Hypothalamus (tissue), 51 donors: ENCODE results near the gene EPN2.
"Not testable (repeated sequence)": the region's sequence is repeated elsewhere in the genome, so short reads cannot be mapped to it uniquely, and the experiment has no call there.

Experiments used
- DNase-seq, 51 donors: peaks; one replicate each; lab custom pipeline; 2025; lab: John Stamatoyannopoulos, UW

Gene EPN2

DNA sequence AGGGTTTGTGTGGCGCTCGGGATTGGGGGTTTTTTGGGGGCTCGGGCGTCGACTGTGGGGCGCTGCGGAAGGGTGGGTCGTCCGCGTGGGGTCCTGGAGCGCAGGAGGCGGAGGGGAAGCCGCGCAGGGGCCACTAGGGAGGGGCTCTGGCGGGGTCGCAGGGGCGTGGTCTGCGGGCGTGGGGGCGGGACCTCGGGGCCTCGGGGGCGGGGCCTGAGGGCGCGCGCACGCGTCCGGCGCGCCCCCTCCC, at the start of gene EPN2:
Gene EPN2, plus strand, starts transcription at position 228 of the 250 bp plus-strand sequence. CDS start 45,754 bp downstream, outside the sequence.
- DNase-seq = not testable (repeated sequence)

DNA sequence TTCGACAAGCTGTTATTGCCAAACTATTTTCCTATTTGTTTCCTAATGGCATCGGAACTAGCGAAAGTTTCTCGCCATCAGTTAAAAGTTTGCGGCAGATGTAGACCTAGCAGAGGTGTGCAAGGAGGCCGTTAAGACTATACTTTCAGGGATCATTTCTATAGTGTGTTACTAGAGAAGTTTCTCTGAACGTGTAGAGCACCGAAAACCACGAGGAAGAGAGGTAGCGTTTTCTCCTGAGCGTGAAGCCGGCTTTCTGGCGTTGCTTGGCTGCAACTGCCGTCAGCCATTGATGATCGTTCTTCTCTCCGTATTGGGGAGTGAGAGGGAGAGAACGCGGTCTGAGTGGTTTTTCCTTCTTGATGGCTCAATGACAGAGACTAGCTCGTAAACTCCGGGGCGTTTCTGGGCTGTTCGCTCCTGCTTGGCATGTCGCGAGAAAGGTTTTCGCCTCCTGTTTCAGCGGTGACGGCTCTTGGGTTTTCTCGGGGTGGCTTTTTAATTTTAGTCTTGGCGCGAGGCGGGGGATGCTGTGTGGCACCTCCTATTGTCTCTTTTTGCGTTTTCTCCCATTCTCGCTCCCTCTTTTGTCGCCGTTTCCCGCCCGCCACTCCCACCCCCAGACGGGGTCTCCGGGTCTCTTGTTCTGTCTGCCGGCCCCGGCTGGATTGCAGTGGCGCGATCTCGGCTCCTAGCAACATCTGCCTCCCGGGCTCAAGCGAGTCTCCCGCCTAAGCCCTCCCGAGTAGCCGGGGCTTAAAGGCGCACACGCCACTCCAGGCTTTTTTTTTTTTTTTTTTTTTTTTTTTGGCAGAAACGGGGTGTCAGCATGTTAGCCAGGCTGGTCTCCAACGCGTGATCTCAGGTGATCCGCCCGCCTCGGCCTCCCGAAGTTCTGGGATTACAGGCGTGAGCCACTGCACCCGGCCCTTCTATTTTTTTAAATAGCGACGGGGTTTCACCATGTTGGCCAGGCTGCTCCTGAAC, 49.0 kb upstream of the EPN2 start:
- not testable (repeated sequence) for DNase-seq

GRCh38 chr17:19188870-19189708, 48.1 kb upstream of the EPN2 start:
- DNase-seq = not testable (repeated sequence)

- not testable (repeated sequence) for DNase-seq
Observed at GRCh38 chr17:19189781-19190405, 47.3 kb upstream of the EPN2 start.

DNA sequence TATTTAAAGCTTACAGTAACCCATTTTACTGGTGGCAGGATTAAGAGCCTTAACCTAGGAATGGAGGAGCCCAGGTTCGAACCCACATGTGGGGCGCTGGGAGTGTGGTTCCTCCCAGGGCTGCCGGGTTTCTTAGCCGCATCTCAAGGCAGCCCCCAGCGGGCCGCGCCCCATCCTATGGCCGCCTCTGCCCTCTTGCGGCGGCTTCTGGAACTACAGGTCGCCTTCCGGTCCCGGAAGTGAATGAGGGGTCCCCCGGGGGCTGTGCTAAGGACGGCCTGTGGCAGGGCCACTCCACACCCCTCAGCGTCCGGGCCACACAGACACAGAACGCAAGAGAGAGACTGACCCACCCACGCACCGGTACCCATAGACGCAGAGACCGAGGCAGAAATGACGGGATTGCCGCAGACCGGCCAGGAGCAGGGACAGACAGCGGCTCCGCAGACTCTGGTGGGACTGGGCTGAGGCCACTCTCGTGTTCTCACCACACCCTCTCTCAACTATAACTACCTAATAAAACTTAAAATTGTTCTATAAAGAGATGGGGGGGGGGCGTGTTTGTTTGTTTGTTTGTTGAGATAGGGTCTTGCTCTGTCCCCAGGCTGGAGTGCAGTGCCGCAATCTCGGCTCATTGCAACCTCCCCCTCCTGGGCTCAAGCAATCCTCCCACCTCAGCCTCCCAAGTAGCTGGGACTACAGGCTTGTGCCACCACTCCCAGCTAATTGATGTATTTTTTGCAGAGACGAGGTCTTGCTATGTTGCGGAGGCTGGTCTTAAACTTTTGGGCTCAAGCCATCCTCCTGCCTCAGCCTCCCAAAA, 40.6 kb upstream of the EPN2 start:
- not testable (repeated sequence) for DNase-seq

GRCh38 chr17:19202448-19202847, 34.7 kb upstream of the EPN2 start:
- DNase-seq = not testable (repeated sequence)

DNA sequence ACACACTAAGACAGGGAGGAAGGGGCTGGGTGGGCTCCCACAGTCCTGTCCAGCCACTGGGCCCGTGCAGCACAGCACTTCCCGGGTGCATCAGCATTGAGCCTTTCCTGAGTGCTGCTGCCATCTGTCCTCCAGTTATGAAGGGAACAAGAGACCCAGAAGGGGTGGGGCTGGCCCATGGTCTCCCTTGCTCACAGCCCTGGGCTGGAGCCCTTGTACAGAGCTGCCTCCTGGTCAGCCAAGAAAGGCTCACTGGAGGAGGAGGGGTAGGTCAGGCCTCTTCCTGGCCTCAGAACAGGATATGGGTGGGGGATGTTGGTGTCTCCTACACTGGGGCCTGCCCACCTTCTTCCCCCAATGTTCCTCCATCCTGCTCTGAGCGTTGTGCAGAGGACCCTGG, 33.7 kb upstream of the EPN2 start:
- not testable (repeated sequence) for DNase-seq

DNA sequence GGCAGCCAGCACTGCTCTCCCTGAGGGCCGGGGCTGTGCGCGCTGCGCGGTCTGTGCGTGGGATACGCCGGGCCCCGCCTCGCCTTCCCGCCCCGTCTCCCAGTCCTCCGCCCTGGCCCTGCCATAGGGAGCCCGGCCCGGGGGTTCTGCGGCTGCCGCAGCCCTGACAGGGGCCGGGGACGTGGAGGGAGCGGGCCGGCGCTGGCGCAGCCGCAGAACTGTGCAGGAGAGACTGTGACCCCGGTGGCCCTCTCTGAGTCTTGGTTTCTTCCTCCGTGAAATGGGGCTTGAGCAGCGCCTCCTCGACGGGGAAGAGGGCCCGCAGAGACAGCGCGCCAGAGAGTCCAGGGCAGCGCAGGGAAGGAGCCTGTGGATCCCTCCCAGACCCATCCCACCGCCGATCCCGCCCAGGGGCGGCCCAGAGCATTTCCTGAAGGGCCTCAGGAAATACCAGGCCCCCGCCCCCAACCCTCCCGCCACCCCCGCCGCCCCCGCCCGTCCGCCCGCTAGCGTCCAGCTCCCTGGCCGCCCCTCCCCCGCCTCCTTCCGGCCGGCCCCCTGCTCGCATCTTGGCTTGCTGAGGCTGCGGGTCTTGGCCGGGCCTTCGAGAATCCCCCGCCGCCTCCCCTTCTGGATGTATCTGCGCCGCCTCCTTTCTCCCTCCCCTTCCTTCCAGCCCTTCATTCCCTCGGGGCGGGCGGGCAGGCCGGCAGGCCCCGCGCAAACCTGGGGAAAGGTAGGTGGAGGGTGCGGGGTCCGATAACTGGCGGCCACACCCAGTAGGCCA, 21.9 kb upstream of the EPN2 start:
- not testable (repeated sequence) for DNase-seq

DNA sequence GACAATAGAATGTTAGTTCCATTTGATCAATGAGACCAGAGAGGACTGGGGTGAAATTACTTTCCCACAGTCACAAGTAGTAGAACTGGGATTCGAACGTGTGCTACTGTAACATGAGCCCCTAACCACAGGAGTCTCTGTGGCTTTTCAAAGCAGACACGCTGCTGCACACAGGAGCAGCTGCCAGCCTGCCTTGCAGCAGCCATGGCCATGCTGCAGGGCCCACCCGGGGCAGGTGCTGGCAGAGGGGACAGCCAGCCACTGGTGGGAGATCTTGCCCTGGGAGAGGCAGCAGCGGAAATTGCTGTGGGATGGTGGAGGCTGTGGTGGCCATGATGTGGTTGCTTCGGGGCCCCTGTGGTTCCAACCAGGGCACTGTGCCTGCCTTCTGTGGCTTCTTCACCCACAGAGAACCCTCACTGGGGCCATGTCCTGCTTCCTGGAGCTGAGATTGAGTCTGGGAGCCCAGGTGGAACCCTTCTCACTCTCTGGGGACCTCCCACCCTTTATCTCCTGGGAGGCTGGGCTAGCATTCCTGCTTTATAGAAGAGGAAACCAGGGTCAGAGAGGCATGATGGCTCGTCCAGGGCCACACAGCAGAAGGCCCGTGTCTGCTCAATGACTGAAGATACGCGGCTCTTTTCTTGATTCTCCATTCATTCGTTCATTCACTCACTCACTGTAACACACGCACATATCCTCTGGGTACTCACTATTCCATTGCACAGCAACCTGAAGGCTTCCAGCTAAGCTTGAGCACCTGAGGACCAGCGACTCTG, 20.8 kb upstream of the EPN2 start:
- not testable (repeated sequence) for DNase-seq

DNA sequence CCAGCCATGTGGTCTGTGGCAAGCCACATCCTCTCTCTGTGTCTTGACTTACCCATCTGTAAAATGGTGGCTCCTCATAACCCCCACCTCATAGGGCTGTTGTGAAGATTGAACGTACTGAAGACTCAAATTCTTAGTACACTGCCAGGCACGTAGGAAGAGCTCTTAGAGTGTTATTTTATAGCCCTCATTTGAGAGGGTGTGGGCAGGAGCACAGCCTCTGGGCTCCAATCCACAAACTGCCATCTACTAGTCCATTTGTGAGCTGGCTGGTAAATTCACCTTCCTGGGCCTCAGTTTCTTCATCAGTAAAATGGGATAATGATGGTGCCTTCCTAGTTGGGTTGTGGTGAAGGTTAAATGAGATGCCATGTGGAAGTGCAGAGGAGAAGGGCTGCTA, 18.3 kb upstream of the EPN2 start:
- not testable (repeated sequence) for DNase-seq

DNA sequence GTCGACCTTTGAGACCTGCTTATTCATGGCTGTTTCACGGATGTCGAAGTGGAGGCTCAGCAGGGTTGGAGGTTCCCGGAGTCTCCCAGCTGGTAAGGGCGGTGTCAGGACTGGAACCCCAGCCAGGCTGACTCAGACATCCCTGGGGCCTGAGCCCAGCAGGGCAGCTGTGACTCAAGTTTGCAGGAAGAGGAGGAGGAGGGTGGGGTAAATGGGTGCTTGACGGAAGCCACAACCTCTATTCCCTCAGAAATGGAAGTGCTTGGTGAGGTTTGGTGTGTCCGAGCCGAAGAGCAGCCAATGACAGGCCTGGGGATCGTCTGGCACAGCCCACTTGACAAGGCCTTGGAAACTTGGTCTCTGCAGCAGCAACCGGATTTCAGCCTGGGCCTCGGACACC, 17.8 kb upstream of the EPN2 start:
- not testable (repeated sequence) for DNase-seq

- DNase-seq = not testable (repeated sequence)
Observed at GRCh38 chr17:19220195-19220594, 17.0 kb upstream of the EPN2 start.

- DNase-seq = not testable (repeated sequence)
Observed at GRCh38 chr17:19226610-19227588, 10.3 kb upstream of the EPN2 start.

DNA sequence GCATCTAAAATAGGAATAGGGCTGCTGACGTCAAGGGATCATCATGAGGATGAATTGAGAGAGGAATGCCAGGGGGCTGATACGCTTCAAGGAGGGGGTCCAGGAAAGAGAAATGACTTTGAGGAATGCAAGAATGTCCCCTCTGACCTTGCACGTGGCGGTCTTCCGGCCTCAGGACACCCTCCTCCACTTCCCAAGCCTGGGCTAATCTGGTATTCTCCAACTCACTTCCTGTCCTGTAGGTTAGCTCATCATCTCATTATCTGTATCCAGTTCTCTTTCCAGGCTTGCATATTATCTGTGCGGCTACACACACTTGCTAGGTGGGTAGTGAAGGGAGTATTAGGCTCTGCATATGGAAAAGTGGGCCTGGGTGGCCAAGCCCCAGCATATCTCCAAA, 2.5 kb upstream of the EPN2 start:
- DNase-seq = not testable (repeated sequence)

DNA sequence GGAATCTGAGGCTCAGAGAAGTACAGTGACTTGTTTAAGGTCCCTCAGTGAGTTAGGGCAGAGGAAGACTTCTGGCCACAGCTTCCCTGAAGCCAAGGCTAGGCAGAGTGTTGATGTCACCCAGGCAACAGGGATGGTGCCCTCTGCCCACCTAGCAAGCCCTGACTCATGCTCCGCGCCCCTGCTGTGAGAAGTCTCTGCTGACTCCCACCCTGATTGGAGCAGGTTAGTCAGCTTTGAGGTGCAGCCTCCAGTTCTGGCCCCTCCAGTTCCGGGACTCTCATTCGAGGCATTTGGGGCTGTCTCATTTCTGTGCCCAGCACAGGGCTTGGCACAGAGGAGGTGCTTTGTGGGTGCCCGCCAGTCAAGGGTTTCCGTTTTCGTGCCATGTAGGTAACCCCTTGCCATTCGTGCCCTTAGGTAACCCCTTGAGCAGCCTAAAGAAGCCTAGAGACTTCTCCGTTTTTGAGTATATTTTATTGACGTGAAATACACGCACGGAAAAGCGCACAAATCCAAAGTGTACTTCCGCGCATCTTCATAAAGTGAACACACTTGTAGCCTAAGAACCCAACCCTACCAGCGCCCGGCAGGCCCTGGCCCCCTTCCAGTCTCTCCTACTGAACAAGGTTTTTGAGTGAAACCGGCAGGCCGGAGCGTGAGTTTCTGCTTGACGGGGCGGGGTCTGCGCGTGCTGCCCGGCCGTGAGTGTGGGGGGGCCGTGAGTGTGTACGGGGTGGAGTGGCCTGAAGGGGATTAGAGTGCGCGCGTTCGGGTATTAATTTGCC, 621 bp upstream of the EPN2 start:
- DNase-seq = not testable (repeated sequence)

- peak in 4 of 51 donors; percentile 43 to 80 (median 65) for DNase-seq
Observed at GRCh38 chr17:19237389-19238166, 412 bp downstream of the EPN2 start.
